A549 treated with DMSO at 1 μM for 4 hours (cell line): ENCODE results near the gene PTPRH. TPM values are rescaled to one million over a fixed set of nuclear protein-coding genes. Genes with fewer than 3 reads are reported as not detected.

Experiments
- total RNA-seq: library from RNA; stranded (reverse); fragments of 200-300 nt; extraction: Qiagen RNA extraction; gene quantifications from 5 replicates; pipeline ENCODE4 v1.2.3, GENCODE V29; 2022; ENCODE audit warnings: low read depth

The PTPRH gene
- 3.7 to 7.4 TPM (median 4.9 TPM) in 5 replicates for total RNA-seq

GRCh38 chr19:55208880-55209692, at the start of gene PTPRH:
TSS of gene PTPRH (minus strand) at chr19:55209501. CDS start at chr19:55209433, 68 bp downstream.

DNA sequence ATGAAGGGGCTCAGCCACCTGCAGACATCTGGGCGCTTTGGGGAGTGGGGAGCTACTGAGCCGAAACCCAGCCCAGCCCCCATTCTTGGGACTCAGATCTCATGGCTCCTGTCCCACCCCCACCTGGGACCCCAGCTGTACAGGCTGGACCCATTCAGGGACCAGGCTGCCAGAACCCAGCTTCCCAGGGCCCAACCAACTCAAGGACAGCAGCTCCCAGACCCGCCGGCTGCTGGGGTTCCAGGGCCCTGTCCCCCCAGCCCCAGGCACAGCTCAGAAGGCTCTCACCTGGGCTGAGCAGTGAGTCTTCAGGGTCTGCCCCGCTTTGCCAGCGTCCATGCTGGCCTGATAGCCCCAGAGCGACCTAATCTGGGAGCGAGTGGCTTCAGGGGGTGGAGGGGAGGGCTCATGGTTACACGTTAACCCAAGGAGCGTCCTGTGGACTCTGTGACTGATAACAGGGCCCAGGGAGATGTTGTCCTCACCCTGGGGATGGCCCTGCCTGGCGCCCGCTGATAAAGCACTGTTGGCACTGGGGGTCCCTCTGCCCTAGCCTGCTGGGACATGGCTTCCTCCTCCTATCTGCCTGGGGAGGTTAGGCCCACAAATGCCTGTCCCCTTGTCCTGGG, 19.2 kb upstream of the PTPRH start, which contains the start of gene TMEM86B:
TMEM86B (minus strand) TSS at position 361 of the 629 bp plus-strand sequence; CDS start at position 339, 22 bp downstream.

DNA sequence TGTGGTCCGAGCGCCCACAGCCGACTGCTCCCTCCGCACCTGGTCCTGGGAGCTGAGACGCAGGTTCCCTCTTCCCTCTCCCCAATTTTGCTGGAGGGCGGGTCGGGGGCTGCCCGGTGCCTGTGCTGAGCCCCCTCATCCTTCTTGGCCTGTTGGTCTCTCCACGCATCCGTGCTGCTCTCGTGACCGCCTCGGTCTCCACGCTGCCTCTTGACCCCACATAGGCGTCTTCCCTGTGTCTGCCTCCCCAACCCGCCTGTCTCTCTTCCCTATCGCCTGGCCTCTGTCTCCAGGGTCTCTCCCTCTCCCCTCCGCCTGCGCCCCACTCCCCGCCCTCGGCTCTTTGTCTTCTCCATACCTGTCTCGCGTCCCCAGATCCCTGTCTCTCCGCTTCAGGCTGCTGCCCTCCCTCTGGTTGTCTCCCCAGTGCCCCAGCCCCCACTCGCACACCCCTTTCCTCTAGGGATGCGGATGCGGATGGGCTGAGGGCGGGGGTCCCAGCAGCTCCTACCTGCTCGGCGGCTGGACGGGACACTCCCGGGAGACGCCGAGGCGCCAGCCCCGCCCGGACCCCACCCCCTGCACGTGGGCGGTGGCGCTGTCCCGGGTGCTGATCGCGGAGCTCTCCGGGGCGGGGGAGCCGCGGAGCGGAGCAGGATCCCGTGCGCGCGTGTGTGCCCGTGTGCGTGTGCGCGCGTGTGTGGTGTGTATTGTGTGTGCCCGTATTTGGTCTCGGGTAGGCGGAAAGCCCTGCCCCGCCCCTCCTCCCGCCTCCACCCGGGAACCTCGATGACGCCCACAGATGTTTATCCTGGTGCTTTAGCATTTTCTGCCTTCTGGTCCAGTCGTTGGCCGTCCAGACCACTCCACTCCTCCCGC, 29.5 kb downstream of the PTPRH start, which contains the start of gene SYT5:
SYT5 (minus strand) TSS at position 684 of the 879 bp plus-strand sequence. CDS start 1,248 bp downstream, outside the sequence.

DNA sequence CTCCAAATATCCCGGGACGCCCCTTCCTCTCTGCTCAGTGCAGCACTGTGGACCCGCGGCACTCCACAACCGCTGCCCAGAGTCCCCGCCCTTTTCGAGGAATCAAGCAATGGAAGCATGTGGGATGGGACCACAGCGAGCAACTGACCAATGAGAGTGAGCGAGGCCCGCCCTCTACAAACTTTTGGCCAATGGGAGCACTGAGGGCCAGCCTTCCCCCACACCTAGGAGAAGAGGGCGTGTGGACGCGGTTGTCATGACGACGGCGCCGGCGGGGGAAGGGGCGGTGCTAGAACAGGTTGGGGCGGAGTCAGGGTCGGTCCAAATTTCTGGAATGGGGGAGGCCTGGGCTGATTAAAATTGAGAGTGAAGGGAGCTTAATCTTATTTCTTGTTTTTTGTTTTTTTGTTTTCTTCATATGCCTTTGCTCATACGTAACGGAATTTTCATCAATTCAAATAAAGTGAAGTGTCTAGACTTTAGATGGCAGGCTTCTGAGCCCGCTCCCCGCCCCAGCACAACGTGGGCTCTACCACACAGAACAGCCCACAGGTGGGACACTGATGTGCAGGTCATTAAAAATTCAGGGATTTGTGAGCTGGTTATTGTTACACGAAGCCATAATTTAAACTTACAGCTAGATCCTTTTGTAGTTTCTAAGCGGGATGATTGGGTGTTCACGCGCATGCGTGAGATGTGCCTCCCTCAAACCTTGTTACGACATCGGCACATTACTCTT, 42.6 kb downstream of the PTPRH start, which contains the start of gene DNAAF3:
DNAAF3 (minus strand) TSS at position 84 of the 739 bp plus-strand sequence. CDS start 200 bp downstream, outside the sequence.

DNA sequence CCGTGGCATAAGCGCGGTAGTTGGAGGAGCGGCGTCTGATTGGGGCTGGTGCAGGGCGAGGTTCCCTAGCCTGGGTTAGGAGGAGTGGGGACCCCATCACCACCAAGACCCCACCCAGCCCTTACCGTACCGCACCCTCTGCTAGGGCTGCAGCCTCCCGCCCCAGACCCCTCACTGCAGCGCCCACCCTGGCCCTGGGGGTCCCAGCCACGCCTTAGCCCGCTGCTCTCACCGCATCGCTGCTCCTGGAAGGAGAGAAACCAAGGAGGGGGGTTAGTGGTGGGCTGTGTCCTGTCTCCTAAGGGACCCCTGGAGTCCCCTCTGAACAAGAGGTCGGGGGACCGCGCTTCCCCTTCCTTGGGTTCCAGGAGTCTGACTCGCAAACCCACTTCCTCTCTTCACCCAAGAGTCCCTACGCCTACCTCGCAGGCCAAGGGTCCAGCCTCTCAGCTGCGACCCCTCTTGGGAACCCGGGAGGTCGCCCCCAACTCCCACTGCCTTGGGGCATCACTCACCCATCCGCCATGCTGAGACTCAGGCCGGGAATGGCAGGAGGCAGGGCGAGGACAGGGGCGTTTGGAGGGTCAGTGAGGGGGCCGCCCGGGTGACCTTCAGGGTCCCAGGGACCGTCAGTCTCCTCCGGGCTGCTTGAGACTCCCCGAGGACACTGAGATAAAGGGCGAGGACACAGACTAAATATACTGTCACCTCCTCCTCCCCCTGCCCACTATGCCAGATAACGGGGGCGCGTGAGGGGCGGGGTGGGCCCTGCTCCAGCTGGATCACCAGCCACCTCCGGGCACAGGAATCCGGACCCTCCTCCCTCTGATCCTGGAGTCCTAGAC, 52.0 kb downstream of the PTPRH start, which contains the start of gene TNNI3:
TNNI3 (minus strand) TSS at position 669 of the 845 bp plus-strand sequence; CDS start at position 526, 143 bp downstream.

DNA sequence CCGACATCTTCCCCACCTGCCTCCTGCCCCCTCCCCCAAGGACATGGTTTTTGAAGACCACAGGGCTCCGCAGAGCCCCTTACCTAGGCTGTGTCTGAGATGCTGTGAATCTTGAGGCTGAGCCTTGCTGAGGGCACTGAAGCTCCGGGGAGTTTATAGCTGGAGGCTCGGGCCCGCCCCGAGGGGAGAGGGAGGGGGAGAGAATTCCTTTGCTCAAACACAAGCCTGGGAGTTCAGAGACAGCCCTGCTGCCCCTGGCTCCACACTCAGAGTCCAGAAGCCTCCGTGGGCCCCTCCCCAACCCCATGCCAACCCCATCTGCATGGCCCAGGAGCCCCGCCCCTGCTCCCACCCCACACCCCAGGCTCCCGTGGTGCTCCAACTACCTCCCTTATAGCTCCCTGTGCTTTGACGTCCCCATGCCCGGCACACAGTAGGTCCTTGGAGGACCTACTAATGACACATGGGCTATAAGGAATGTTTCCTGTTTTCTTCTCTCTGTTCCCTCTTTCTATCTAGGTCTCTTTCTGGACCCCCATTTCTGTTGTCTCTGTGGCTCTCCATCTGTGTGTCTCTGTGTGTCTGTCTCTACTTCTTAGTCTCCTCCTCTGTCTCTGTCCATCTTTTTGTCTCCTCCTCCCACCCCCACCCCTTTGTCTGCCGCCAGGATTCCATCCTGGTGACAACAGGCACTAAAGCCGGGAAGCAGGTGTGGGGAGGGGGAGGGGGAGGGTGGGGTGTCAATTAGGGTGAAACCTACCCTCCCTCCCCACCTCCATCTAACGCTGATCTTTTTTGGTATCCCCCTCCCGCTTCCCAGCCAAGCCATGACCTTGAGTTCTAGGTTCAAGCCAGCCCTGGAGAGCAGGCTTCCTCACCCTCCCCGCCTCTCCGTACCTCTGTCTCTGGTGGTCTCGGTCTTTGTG, 60.0 kb downstream of the PTPRH start, which contains the start of gene TNNT1:
TNNT1 (minus strand) TSS at position 129 of the 926 bp plus-strand sequence. CDS start 2,049 bp downstream, outside the sequence.

Other genes with a start within 250 kb of the PTPRH start
- gene NLRP2, start 243.1 kb downstream of the PTPRH start, total RNA-seq, result 22.2 to 28.4 TPM (median 27.4 TPM) in 5 replicates
- 0.07 to 0.15 TPM (median 0.12 TPM) in 4 of 5 replicates, not detected in the other for gene GP6, start 171.2 kb downstream of the PTPRH start, total RNA-seq
- gene RDH13, start 146.4 kb downstream of the PTPRH start, total RNA-seq, result 16.7 to 21.1 TPM (median 20.7 TPM) in 5 replicates
- 2.8 to 5.9 TPM (median 5.7 TPM) in 5 replicates for gene EPS8L1, start 133.6 kb downstream of the PTPRH start, total RNA-seq
- 57.3 to 91.8 TPM (median 81.7 TPM) in 5 replicates for gene PPP1R12C, start 91.9 kb downstream of the PTPRH start, total RNA-seq
- 116 to 141 TPM (median 128 TPM) in 5 replicates for gene TNNT1, start 60.3 kb downstream of the PTPRH start, total RNA-seq
- gene TNNI3, start 51.8 kb downstream of the PTPRH start, total RNA-seq, result 7.0 to 9.0 TPM (median 8.4 TPM) in 5 replicates
- gene DNAAF3, start 42.9 kb downstream of the PTPRH start, total RNA-seq, result 5.6 to 6.5 TPM (median 6.0 TPM) in 5 replicates
- 2.5 to 5.1 TPM (median 3.9 TPM) in 5 replicates for gene SYT5, start 29.2 kb downstream of the PTPRH start, total RNA-seq
- gene TMEM86B, start 19.3 kb upstream of the PTPRH start, total RNA-seq, result 3.2 to 7.0 TPM (median 4.7 TPM) in 5 replicates
- gene PPP6R1, start 49.5 kb upstream of the PTPRH start, total RNA-seq, result 93.5 to 137 TPM (median 122 TPM) in 5 replicates
- 118 to 148 TPM (median 139 TPM) in 5 replicates for gene HSPBP1, start 70.6 kb upstream of the PTPRH start, total RNA-seq
- gene BRSK1, start 74.5 kb upstream of the PTPRH start, total RNA-seq, result 3.4 to 5.4 TPM (median 4.8 TPM) in 5 replicates
- not detected in 5 replicates for gene TMEM150B, start 115.8 kb upstream of the PTPRH start, total RNA-seq
- gene KMT5C, start 130.4 kb upstream of the PTPRH start, total RNA-seq, result 7.5 to 12.2 TPM (median 9.8 TPM) in 5 replicates
- gene COX6B2, start 145.2 kb upstream of the PTPRH start, total RNA-seq, result 0.93 to 1.6 TPM (median 1.0 TPM) in 5 replicates
- 0.11 to 0.24 TPM (median 0.18 TPM) in 5 replicates for gene GARIN5B, start 153.8 kb upstream of the PTPRH start, total RNA-seq
- 80.6 to 115 TPM (median 100 TPM) in 5 replicates for gene IL11, start 161.0 kb upstream of the PTPRH start, total RNA-seq
- gene TMEM190, start 167.3 kb upstream of the PTPRH start, total RNA-seq, result 1.2 to 3.3 TPM (median 2.2 TPM) in 5 replicates
- gene TMEM238, start 174.8 kb upstream of the PTPRH start, total RNA-seq, result 2.3 to 10.5 TPM (median 6.4 TPM) in 5 replicates
- gene RPL28, start 176.4 kb upstream of the PTPRH start, total RNA-seq, result 2,493 to 3,190 TPM (median 2,735 TPM) in 5 replicates
- 269 to 476 TPM (median 433 TPM) in 5 replicates for gene UBE2S, start 198.3 kb upstream of the PTPRH start, total RNA-seq
- 0.01 TPM in 1 of 5 replicates, not detected in the others for gene SHISA7, start 233.8 kb upstream of the PTPRH start, total RNA-seq